Prostate gland (tissue), 2 donors: Measurements from ENCODE around the gene TAPT1.

ENCODE experiments used
- CTCF ChIP-seq, 4 experiments: fragments of 200-600 bp in 2 of 4; fragments of 450-650 bp in 2 of 4; sonication (generic) in 2 of 4; IDR thresholded peaks; 1 replicate in 3 of 4; 2 replicates in 1 of 4; pipeline ENCODE4 v1.5.1; 2016 to 2019; ENCODE audit warnings: antibody characterized with exemption in 4 of 4, mild to moderate bottlenecking in 2 of 4, moderate library complexity in 2 of 4
- POLR2AphosphoS5 ChIP-seq: sonication (generic); formaldehyde crosslinking; IDR thresholded peaks from one replicate; pipeline ENCODE4 v1.6.1; 2017; ENCODE audit warnings: antibody characterized with exemption

- no peak for TF ChIP-seq POLR2AphosphoS5
- no peak for TF ChIP-seq CTCF (IDR thresholded peaks at IDR 0.05)
Observed at GRCh38 chr4:16204505-16204904, 21.8 kb downstream of the TAPT1 start.
